HCT116 (cell line): ENCODE data around the gene COQ2. TPM values are rescaled to one million over a fixed set of nuclear protein-coding genes. Genes with fewer than 3 reads are reported as not detected.

Experiments used
- ATAC-seq: fragments of 200-7000 bp; cut with Tn5 transposase; 2 replicates; pipeline ENCODE4 v1.9.1; 2020; ENCODE audit warnings: mild to moderate bottlenecking, moderate library complexity
- BruUV-seq: library from RNA; stranded (reverse); fragments of 400-500 nt; replicated peaks from 2 replicates; lab custom pipeline; 2021; lab: Mats Ljungman, UMichigan
- CTCF ChIA-PET: fragments of 300-600 bp; sonication (Branson Sonifier 250); formaldehyde crosslinking; loops from one replicate; lab custom pipeline; 2021; ENCODE audit warnings: antibody characterized with exemption; lab: Charles Lee
- POLR2A ChIA-PET: fragments of 300-600, 350-600 bp; sonication (Branson Sonifier 250); formaldehyde crosslinking; loops from one replicate; lab custom pipeline; 2021; ENCODE audit warnings: antibody characterized with exemption; lab: Charles Lee
- RAD21 ChIA-PET, 2 experiments: fragments of 300-600 bp; sonication (Branson Sonifier 250); formaldehyde crosslinking; loops; one replicate each; lab custom pipeline; 2023; ENCODE audit warnings: low total read pairs in 2 of 2; ENCODE audit not compliant: uncharacterized antibody in 2 of 2, unreplicated experiment in 2 of 2, low non-redundant PET in 1 of 2; lab: Charles Lee
- DNase-seq: peaks from one replicate; pipeline ENCODE4 v3.0.0-alpha.2; 2010; ENCODE audit warnings: low read depth, low spot score
- H2AFZ ChIP-seq: fragments of 200-600 bp; shearing (Covaris generic), sonication (generic); 2 replicates; pipeline ENCODE4 v1.6.1; 2017; ENCODE audit warnings: low read depth, mixed run types, mixed read lengths, antibody characterized with exemption, low read length; ENCODE audit not compliant: poor library complexity, severe bottlenecking
- H3K27ac ChIP-seq: 2 replicates; pipeline ENCODE4 v1.5.1; 2012; ENCODE audit warnings: low read depth, low read length
- H3K27me3 ChIP-seq: fragments of 200-600 bp; sonication (generic); 2 replicates; pipeline ENCODE4 v1.6.1; 2016; ENCODE audit warnings: mixed run types, low read length, mixed read lengths; ENCODE audit not compliant: insufficient read depth
- H3K36me3 ChIP-seq, 2 experiments: fragments of 200-500 bp in 1 of 2; fragments of 200-600 bp in 1 of 2; sonication (Bioruptor generic) in 1 of 2; sonication (generic) in 1 of 2; 2 replicates each; pipeline versions ENCODE4 v1.5.1 to v1.6.1; 2014 to 2016; ENCODE audit warnings: low read length in 2 of 2, inconsistent platforms in 1 of 2, mixed read lengths in 1 of 2, mixed run types in 1 of 2; ENCODE audit not compliant: insufficient read depth in 2 of 2, control insufficient read depth in 1 of 2
- H3K4me1 ChIP-seq, 2 experiments: fragments of 200-600 bp in 1 of 2; sonication (generic) in 1 of 2; 2 replicates each; pipeline versions ENCODE4 v1.5.1 to v1.6.1; 2012 to 2017; ENCODE audit warnings: low read length in 2 of 2, inconsistent platforms in 1 of 2, mild to moderate bottlenecking in 1 of 2, mixed read lengths in 1 of 2, mixed run types in 1 of 2, moderate library complexity in 1 of 2; ENCODE audit not compliant: insufficient read depth in 2 of 2, control insufficient read depth in 1 of 2
- H3K4me2 ChIP-seq: fragments of 200-600 bp; sonication (generic); 2 replicates; pipeline ENCODE4 v1.6.1; 2017; ENCODE audit warnings: mixed run types, low read length, mixed read lengths
- H3K4me3 ChIP-seq, 2 experiments: fragments of 200-600 bp in 1 of 2; sonication (generic) in 1 of 2; replicated peaks in 1 of 2; 2 replicates each; pipeline ENCODE4 v1.5.1; 2011 to 2016; ENCODE audit warnings: low read length in 2 of 2, control low read depth in 1 of 2, low read depth in 1 of 2, mild to moderate bottlenecking in 1 of 2, mixed read lengths in 1 of 2, mixed run types in 1 of 2
- H3K79me2 ChIP-seq: fragments of 200-600 bp; sonication (generic); 2 replicates; pipeline ENCODE4 v1.6.1; 2017; ENCODE audit warnings: mild to moderate bottlenecking, mixed run types, low read length, moderate library complexity, mixed read lengths; ENCODE audit not compliant: insufficient read depth
- H3K9ac ChIP-seq: fragments of 200-600 bp; sonication (generic); 2 replicates; pipeline ENCODE4 v1.6.1; 2016; ENCODE audit warnings: low read length, mixed read lengths
- H3K9me2 ChIP-seq: fragments of 200-600 bp; sonication (generic), shearing (Covaris generic); 2 replicates; pipeline ENCODE4 v1.6.1; 2017; ENCODE audit warnings: mixed run types, mild to moderate bottlenecking, moderate library complexity; ENCODE audit not compliant: insufficient read depth
- H3K9me3 ChIP-seq, 2 experiments: fragments of 200-500 bp in 1 of 2; fragments of 200-600 bp in 1 of 2; sonication (Bioruptor generic) in 1 of 2; sonication (generic) in 1 of 2; 2 replicates each; pipeline ENCODE4 v1.6.1; 2014 to 2017; ENCODE audit warnings: low read length in 2 of 2, mixed read lengths in 2 of 2, inconsistent platforms in 1 of 2, low read depth in 1 of 2, mild to moderate bottlenecking in 1 of 2, mixed run types in 1 of 2, moderate library complexity in 1 of 2; ENCODE audit not compliant: control insufficient read depth in 1 of 2, insufficient read depth in 1 of 2
- H4K20me1 ChIP-seq: fragments of 200-600 bp; sonication (generic), shearing (Covaris generic); 2 replicates; pipeline ENCODE4 v1.6.1; 2017; ENCODE audit warnings: mixed run types, mild to moderate bottlenecking, moderate library complexity; ENCODE audit not compliant: insufficient read depth
- ATF3 ChIP-seq: IDR thresholded peaks from 2 replicates; pipeline ENCODE4 v1.6.1; 2012
- CEBPB ChIP-seq: IDR thresholded peaks from 2 replicates; pipeline ENCODE4 v1.6.1; 2012; ENCODE audit warnings: low read depth
- CTCF ChIP-seq, 3 experiments: fragments of 200-600 bp in 1 of 3; sonication (generic) in 1 of 3; IDR thresholded peaks in 2 of 3; conservative IDR thresholded peaks in 1 of 3; 2 replicates each; pipeline ENCODE4 v1.5.1; 2012 to 2017; ENCODE audit warnings: low read depth in 2 of 3, low read length in 2 of 3, antibody characterized with exemption in 1 of 3, borderline replicate concordance in 1 of 3, control low read depth in 1 of 3, mild to moderate bottlenecking in 1 of 3, mixed read lengths in 1 of 3, mixed run types in 1 of 3, moderate library complexity in 1 of 3; ENCODE audit not compliant: insufficient read depth in 1 of 3
- FOSL1 ChIP-seq: IDR thresholded peaks from 2 replicates; pipeline ENCODE4 v1.6.1; 2012; ENCODE audit warnings: low read depth
- JUND ChIP-seq: IDR thresholded peaks from 2 replicates; pipeline ENCODE4 v1.6.1; 2012
- MAX ChIP-seq: IDR thresholded peaks from 2 replicates; pipeline ENCODE4 v1.6.1; 2012
- SIN3A ChIP-seq: IDR thresholded peaks from 2 replicates; pipeline ENCODE4 v1.6.1; 2012; ENCODE audit warnings: low read depth
- YY1 ChIP-seq: IDR thresholded peaks from 2 replicates; pipeline ENCODE4 v1.6.1; 2011; ENCODE audit warnings: low read length, low read depth, moderate library complexity, mild to moderate bottlenecking; ENCODE audit not compliant: insufficient replicate concordance; ENCODE audit errors: extremely low read depth
- ZNF274 ChIP-seq: fragments of 200-500 bp; sonication (Bioruptor generic); IDR thresholded peaks from 2 replicates; pipeline ENCODE4 v1.6.1; 2014; ENCODE audit warnings: mild to moderate bottlenecking, low read depth, low read length, inconsistent platforms
- intact Hi-C: fragments of 100-400 bp; cut with micrococcal nuclease; formaldehyde crosslinking; loops from 2 replicates; pipeline ENCODE4 v1.10.0; 2022
- total RNA-seq: library from RNA; stranded (reverse); gene quantifications from one replicate; pipeline ENCODE4 v1.2.1, GENCODE V29; 2021; ENCODE audit not compliant: unreplicated experiment

Gene COQ2
- total RNA-seq, 1 experiment from 2014 or later: 20.6 TPM

GRCh38 chr4:83229791-83230190 is 54.8 kb downstream of the COQ2 start (continued):
- TF ChIP-seq YY1: no peak
- TF ChIP-seq FOSL1: no peak

- Histone ChIP-seq H3K4me2 (no peak overlapping the region), H3K9me3 (no peaks in the 10 kb centered on the region), H3K27ac (no peak overlapping the region), H3K9ac (no peak overlapping the region), H3K9me2 (no peaks in the 10 kb centered on the region), H3K4me1 (no peaks in the 10 kb centered on the region), H3K27me3 (no peaks in the 10 kb centered on the region), H3K4me3 (no peak overlapping the region), H2AFZ (no peak overlapping the region), H3K36me3 (no peaks in the 10 kb centered on the region), H4K20me1 (no peaks in the 10 kb centered on the region), H3K79me2 (no peaks in the 10 kb centered on the region)
- CTCF ChIA-PET: no interaction called here
- TF ChIP-seq MAX (no peak), ATF3 (no peak), CTCF (IDR thresholded peaks at IDR 0.05 in 2 of 3, conservative IDR thresholded peaks at IDR 0.05 in 1 of 3; ENCODE audit: borderline replicate concordance in 1 of 3, insufficient read depth in 1 of 3, low read depth in 2 of 3, low read length in 2 of 3) (no peak), CEBPB (no peak), SIN3A (no peak), ZNF274 (no peak), JUND (no peak)
- POLR2A ChIA-PET: no interaction called here
- no TSS peak for BruUV-seq
- intact Hi-C loops: no loop called here
- ATAC-seq (no peak), DNase-seq (no peak)
- RAD21 ChIA-PET: no interaction called here
Observed at GRCh38 chr4:83228231-83228630, 56.4 kb downstream of the COQ2 start.
